HG03060 (cell line): ENCODE results near the gene CUL2.
A peak's percentile ranks its signal among the peaks of the same experiment; 100 is the strongest.
"Not testable (repeated sequence)": the region's sequence is repeated elsewhere in the genome, so short reads cannot be mapped to it uniquely, and the experiment has no call there.

Experiments used
- ATAC-seq: cut with Tn5 transposase; IDR thresholded peaks from one replicate; pipeline ENCODE4 v1.9.1; 2021; ENCODE audit warnings: low read depth, moderate number of reproducible peaks; ENCODE audit not compliant: unreplicated experiment

CUL2 gene

GRCh38 chr10:35025916-35026315, 64.2 kb downstream of the CUL2 start:
- ATAC-seq, result no peak

GRCh38 chr10:35020481-35020880, 69.7 kb downstream of the CUL2 start:
- ATAC-seq, result no peak

- ATAC-seq, result no peak
Measured at GRCh38 chr10:35019041-35020024, 70.8 kb downstream of the CUL2 start.

- no peak for ATAC-seq
Measured at GRCh38 chr10:35017608-35018007, 72.5 kb downstream of the CUL2 start.

GRCh38 chr10:35015843-35016408, 74.2 kb downstream of the CUL2 start:
- ATAC-seq, result no peak

GRCh38 chr10:35012781-35013180, 77.4 kb downstream of the CUL2 start:
- ATAC-seq, result no peak

GRCh38 chr10:35011771-35012191, 78.4 kb downstream of the CUL2 start:
- ATAC-seq, result no peak

- no peak for ATAC-seq
Measured at GRCh38 chr10:35007858-35008301, 82.3 kb downstream of the CUL2 start.

- no peak for ATAC-seq
Measured at GRCh38 chr10:35006836-35007235, 83.3 kb downstream of the CUL2 start.

GRCh38 chr10:35005868-35006267, 84.3 kb downstream of the CUL2 start:
- ATAC-seq, result no peak

GRCh38 chr10:35004651-35005050, 85.5 kb downstream of the CUL2 start:
- ATAC-seq, result no peak

- no peak for ATAC-seq
Measured at GRCh38 chr10:35003906-35004305, 86.2 kb downstream of the CUL2 start.

GRCh38 chr10:35000936-35001335, 89.2 kb downstream of the CUL2 start:
- no peak for ATAC-seq

- ATAC-seq, result no peak
Measured at GRCh38 chr10:34999532-34999931, 90.6 kb downstream of the CUL2 start.

- ATAC-seq, result no peak
Measured at GRCh38 chr10:34998940-34999339, 91.2 kb downstream of the CUL2 start.

- ATAC-seq, result no peak
Measured at GRCh38 chr10:34996843-34997242, 93.3 kb downstream of the CUL2 start.

GRCh38 chr10:34995925-34996324, 94.2 kb downstream of the CUL2 start:
- ATAC-seq, result no peak

GRCh38 chr10:34994565-34995142, 95.5 kb downstream of the CUL2 start:
- peak; percentile 84 for ATAC-seq

GRCh38 chr10:34993782-34994181, 96.4 kb downstream of the CUL2 start:
- no peak for ATAC-seq

GRCh38 chr10:34991117-34991516, 99.0 kb downstream of the CUL2 start:
- ATAC-seq, result not testable (repeated sequence)

- no peak for ATAC-seq
Measured at GRCh38 chr10:34988397-34989067, 101.6 kb downstream of the CUL2 start.
